ENCODE measurements around the gene ANO5. TPM values are rescaled to one million over a fixed set of nuclear protein-coding genes. Genes with fewer than 3 reads are reported as not detected.
"Not testable (repeated sequence)": the region's sequence is repeated elsewhere in the genome, so short reads cannot be mapped to it uniquely, and the experiment has no call there.

Gene ANO5
- total and polyA plus RNA-seq, 4 experiments from 2014 or later, result 0.09 TPM; not detected in 3

DNA sequence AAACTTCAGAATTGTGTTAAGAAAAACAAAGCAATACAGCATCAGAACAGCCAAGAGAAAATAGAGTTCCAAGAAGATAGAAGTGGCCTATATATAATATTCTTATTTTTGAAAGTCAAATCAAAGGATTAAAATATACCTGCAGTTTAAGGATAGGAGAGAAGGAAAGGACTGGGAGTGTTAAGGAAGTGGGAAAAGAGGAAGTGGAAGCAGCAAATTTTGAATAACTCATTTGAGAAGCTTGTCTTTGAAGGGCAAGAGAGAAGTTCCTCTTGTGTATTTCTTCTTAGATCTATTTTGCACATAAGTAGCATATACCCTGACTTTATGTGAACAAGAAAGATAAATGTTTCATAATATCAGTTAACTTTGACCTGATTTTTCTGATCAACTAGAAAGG is 82.7 kb downstream of the ANO5 start:
- H3K27me3 Mint-ChIP-seq, result no peaks in the 10 kb centered on the region
- DNase-seq, result no peak
- no peaks in the 10 kb centered on the region for H3K4me1 Mint-ChIP-seq
- intact Hi-C loops (cut with micrococcal nuclease), result no loop called here
- no peaks in the 10 kb centered on the region for H3K36me3 ChIP-seq (ENCODE audit: insufficient read depth, low read length)
- H3K9me3 ChIP-seq (ENCODE audit: control insufficient read depth in 1 of 2, low read length in 2 of 2), result no peaks in the 10 kb centered on the region
- H3K27ac ChIP-seq (ENCODE audit: low read depth, low read length), result no peak overlapping the region
- H3K36me3 Mint-ChIP-seq, result no peaks in the 10 kb centered on the region
- POLR2A ChIA-PET (ENCODE audit: partially characterized antibody), result no interaction called here
- no peaks in the 10 kb centered on the region for H3K4me1 ChIP-seq (ENCODE audit: insufficient read depth, low read length)
- CTCF ChIA-PET (ENCODE audit: partially characterized antibody), result no interaction called here
- no peak overlapping the region for H3K4me3 ChIP-seq (ENCODE audit: low read length in 2 of 2)
- no peak overlapping the region for H3K4me3 Mint-ChIP-seq
- no peak overlapping the region for H3K27ac Mint-ChIP-seq
- no peaks in the 10 kb centered on the region for H3K9me3 Mint-ChIP-seq
- H3K27me3 ChIP-seq (ENCODE audit: insufficient read depth, low read length), result no peaks in the 10 kb centered on the region

DNA sequence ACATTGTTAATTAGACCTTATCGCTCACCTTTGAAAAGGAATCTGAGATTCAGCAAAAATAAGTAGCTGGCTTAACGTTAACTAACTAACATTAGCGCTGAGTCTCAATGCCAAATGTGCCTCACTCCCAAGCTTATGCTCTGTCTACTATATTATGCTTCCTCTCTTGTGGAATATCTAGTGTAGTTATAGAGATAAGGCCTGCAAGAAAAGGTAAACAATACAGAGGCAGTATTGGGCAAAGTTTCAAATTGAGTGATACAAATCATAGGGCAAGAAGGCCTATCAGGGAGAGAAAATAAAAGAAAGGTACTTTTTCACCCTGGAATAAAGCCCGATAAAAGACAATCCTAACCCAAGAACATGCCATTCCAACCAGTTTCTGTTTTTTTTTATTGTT is 83.7 kb downstream of the ANO5 start:
- intact Hi-C loops (cut with micrococcal nuclease), result no loop called here

DNA sequence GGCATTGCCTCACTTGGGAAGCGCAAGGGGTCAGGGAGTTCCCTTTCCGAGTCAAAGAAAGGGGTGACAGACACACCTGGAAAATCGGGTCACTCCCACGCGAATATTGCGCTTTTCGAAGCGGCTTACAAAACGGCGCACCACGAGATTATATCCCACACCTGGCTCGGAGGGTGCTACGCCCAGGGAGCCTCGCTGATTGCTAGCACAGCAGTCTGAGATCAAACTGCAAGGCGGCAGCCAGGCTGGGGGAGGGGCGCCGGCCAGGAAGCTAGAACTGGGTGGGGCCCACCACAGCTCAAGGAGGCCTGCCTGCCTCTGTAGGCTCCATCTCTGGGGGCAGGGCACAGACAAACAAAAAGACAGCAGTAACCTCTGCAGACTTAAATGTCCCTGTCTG is 92.1 kb downstream of the ANO5 start:
- H3K36me3 ChIP-seq (ENCODE audit: insufficient read depth, low read length); H3K9me3 Mint-ChIP-seq; H3K36me3 Mint-ChIP-seq; DNase-seq; POLR2A ChIA-PET (ENCODE audit: partially characterized antibody); CTCF ChIA-PET (ENCODE audit: partially characterized antibody); H3K4me1 ChIP-seq (ENCODE audit: insufficient read depth, low read length); H3K9me3 ChIP-seq (ENCODE audit: control insufficient read depth in 1 of 2, low read length in 2 of 2); H3K4me3 Mint-ChIP-seq; intact Hi-C loops (cut with micrococcal nuclease); H3K27me3 Mint-ChIP-seq; H3K27ac ChIP-seq (ENCODE audit: low read depth, low read length); H3K4me1 Mint-ChIP-seq; H3K27me3 ChIP-seq (ENCODE audit: insufficient read depth, low read length); H3K27ac Mint-ChIP-seq; H3K4me3 ChIP-seq (ENCODE audit: low read length in 2 of 2): not testable (repeated sequence)

More for the DNA sequence above, 83.7 kb downstream of the ANO5 start:
- Mint-ChIP-seq H3K36me3 (no peaks in the 10 kb centered on the region), H3K4me1 (no peaks in the 10 kb centered on the region), H3K27ac (no peak overlapping the region), H3K4me3 (no peak overlapping the region), H3K27me3 (no peaks in the 10 kb centered on the region), H3K9me3 (no peaks in the 10 kb centered on the region)
- ChIA-PET CTCF (ENCODE audit: partially characterized antibody) (no interaction called here), POLR2A (ENCODE audit: partially characterized antibody) (no interaction called here)
- H3K27ac ChIP-seq (ENCODE audit: low read depth, low read length), result no peak overlapping the region
- no peaks in the 10 kb centered on the region for H3K36me3 ChIP-seq (ENCODE audit: insufficient read depth, low read length)
- no peaks in the 10 kb centered on the region for H3K4me1 ChIP-seq (ENCODE audit: insufficient read depth, low read length)
- H3K4me3 ChIP-seq (ENCODE audit: low read length in 2 of 2), result no peak overlapping the region
- H3K9me3 ChIP-seq (ENCODE audit: control insufficient read depth in 1 of 2, low read length in 2 of 2), result no peaks in the 10 kb centered on the region
- DNase-seq, result no peak
- H3K27me3 ChIP-seq (ENCODE audit: insufficient read depth, low read length), result no peaks in the 10 kb centered on the region

DNA sequence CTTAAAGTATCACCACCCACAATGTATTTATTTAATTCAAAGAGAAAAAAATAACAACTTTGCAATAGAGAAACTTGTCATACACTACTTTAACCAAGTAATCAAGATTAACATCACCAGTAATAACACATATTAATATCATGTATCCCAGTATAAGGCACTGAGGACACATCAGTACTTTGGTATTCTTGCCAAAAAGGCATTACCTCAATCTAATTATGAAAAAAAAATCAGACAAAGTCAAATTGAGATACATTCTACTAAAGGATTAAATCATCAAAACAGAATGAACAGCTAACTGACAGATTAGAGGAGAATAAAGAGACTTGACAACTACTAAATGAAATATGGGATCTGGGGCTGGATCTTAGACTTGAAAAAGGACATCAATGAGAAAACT is 109.5 kb downstream of the ANO5 start:
- peaks cover 0 to 4% of the 10 kb centered on the region in 2 donors for H3K27me3 Mint-ChIP-seq
- H3K27ac ChIP-seq (ENCODE audit: low read depth, low read length), result no peak overlapping the region
- ChIA-PET POLR2A (ENCODE audit: partially characterized antibody) (no interaction called here), CTCF (ENCODE audit: partially characterized antibody) (no interaction called here)
- H3K4me1 Mint-ChIP-seq, result no peaks in the 10 kb centered on the region
- H3K4me3 Mint-ChIP-seq, result no peak overlapping the region
- no peak overlapping the region for H3K27ac Mint-ChIP-seq
- intact Hi-C loops (cut with micrococcal nuclease), result no loop called here
- no peaks in the 10 kb centered on the region for H3K9me3 Mint-ChIP-seq
- no peaks in the 10 kb centered on the region for H3K36me3 ChIP-seq (ENCODE audit: insufficient read depth, low read length)
- H3K4me1 ChIP-seq (ENCODE audit: insufficient read depth, low read length), result no peaks in the 10 kb centered on the region
- no peak for DNase-seq
- H3K36me3 Mint-ChIP-seq, result no peaks in the 10 kb centered on the region
- H3K4me3 ChIP-seq (ENCODE audit: low read length in 2 of 2), result no peak overlapping the region
- H3K27me3 ChIP-seq (ENCODE audit: insufficient read depth, low read length), result no peaks in the 10 kb centered on the region
- no peaks in the 10 kb centered on the region for H3K9me3 ChIP-seq (ENCODE audit: control insufficient read depth in 1 of 2, low read length in 2 of 2)

DNA sequence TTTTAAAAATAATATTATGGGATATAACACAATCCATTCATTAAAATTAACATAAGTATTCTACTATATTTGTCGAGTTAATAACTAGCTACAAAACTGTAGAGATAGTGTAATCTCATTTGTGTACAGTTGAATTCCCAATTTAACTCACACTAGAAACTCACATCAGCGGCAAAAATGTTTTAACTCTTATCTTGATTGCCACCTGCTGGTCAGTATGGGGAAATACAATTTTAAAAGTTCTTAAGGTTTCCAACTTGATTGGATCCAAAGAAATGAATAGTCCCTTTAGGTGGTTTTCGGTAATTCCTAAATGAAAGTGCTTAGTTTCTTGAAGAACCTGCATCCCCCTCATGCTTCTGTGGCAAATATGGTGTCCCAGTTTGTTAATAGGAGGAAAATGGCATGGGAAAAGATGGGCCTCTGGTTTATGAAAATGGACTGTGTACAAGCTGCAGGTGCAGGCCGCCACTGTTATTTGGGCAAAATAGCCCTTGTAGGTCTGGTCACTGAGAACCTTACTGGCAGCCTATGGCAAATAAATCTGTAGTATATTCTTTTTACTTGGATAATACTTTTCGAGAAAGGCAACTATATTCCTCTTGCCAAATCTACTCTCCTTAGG is 111.6 kb downstream of the ANO5 start:
- Histone ChIP-seq H3K27ac (ENCODE audit: low read depth, low read length) (no peak overlapping the region), H3K4me1 (ENCODE audit: insufficient read depth, low read length) (no peaks in the 10 kb centered on the region), H3K27me3 (ENCODE audit: insufficient read depth, low read length) (no peaks in the 10 kb centered on the region), H3K36me3 (ENCODE audit: insufficient read depth, low read length) (no peaks in the 10 kb centered on the region), H3K9me3 (ENCODE audit: control insufficient read depth in 1 of 2, low read length in 2 of 2) (no peaks in the 10 kb centered on the region), H3K4me3 (ENCODE audit: low read length in 2 of 2) (no peak overlapping the region)
- Mint-ChIP-seq H3K27me3 (peaks cover 0 to 4% of the 10 kb centered on the region in 2 donors), H3K9me3 (no peaks in the 10 kb centered on the region), H3K36me3 (no peaks in the 10 kb centered on the region), H3K27ac (no peak overlapping the region), H3K4me1 (no peaks in the 10 kb centered on the region), H3K4me3 (no peak overlapping the region)
- intact Hi-C loops (cut with micrococcal nuclease), result no loop called here
- CTCF ChIA-PET (ENCODE audit: partially characterized antibody), result interaction anchor here (0.9 to 2.1 kb wide), 8 partner anchors 9 to 1657 kb away, joined by 3 to 6 read pairs (median 5); no protein-coding TSS in a partner anchor
- POLR2A ChIA-PET (ENCODE audit: partially characterized antibody), result no interaction called here
- DNase-seq, result peak in 3 of 5 donors; percentile 6 to 16 (median 13)

DNA sequence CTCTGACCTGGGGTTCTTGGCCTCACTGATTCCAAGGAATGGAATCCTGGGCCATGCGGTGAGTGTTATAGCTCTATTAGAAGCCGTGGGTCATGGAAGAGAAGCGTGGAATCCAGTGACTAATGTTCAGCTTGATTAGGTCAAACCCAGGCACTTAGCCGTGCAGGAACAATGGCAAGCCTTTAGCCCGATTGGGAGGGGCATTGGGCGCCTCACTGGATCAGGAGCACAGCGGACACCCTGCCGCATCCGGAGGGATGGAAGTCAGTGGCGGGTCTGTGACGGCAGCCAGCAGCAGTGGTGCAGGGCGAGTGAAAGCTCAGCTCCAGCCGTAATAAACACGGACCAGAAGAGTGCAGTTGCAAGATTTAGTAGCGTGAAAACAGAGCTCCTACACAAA is 124.8 kb downstream of the ANO5 start:
- Histone ChIP-seq H3K27me3 (ENCODE audit: insufficient read depth, low read length) (no peaks in the 10 kb centered on the region), H3K4me1 (ENCODE audit: insufficient read depth, low read length) (no peaks in the 10 kb centered on the region), H3K9me3 (ENCODE audit: control insufficient read depth in 1 of 2, low read length in 2 of 2) (no peaks in the 10 kb centered on the region), H3K36me3 (ENCODE audit: insufficient read depth, low read length) (no peaks in the 10 kb centered on the region), H3K4me3 (ENCODE audit: low read length in 2 of 2) (no peak overlapping the region), H3K27ac (ENCODE audit: low read depth, low read length) (no peak overlapping the region)
- intact Hi-C loops (cut with micrococcal nuclease), result no loop called here
- no peak overlapping the region for H3K27ac Mint-ChIP-seq
- peaks cover 0 to 4% (median 0%) of the 10 kb centered on the region in 8 donors for H3K9me3 Mint-ChIP-seq
- no peak overlapping the region for H3K4me3 Mint-ChIP-seq
- ChIA-PET POLR2A (ENCODE audit: partially characterized antibody) (no interaction called here), CTCF (ENCODE audit: partially characterized antibody) (interaction anchor here (1.2 to 1.3 kb wide), 2 partner anchors 9 to 13 kb away, joined by 3 to 6 read pairs; no protein-coding TSS in a partner anchor)
- DNase-seq, result no peak
- H3K4me1 Mint-ChIP-seq, result no peaks in the 10 kb centered on the region
- H3K36me3 Mint-ChIP-seq, result no peaks in the 10 kb centered on the region
- H3K27me3 Mint-ChIP-seq, result peaks cover 0 to 4% of the 10 kb centered on the region in 2 donors

DNA sequence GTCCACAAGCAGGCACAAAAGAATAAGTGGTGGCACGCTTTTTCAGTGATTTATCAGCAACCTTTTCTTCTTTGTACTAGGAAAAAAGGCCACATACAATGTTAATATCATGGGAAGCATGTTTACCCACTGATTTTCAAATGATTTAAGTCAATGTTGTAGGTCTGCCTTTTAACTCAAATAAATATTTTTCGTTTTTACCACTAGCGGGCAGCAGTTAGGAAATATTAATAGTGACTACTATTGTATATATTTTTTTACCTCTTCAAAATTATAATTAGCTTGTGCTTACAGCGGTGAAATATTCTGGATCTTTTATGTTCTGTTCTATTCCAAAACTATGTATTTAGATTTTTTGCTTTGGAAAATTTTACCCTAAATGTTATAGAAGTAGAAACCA is 138.9 kb downstream of the ANO5 start:
- Mint-ChIP-seq H3K4me1 (no peaks in the 10 kb centered on the region), H3K4me3 (no peak overlapping the region), H3K9me3 (no peaks in the 10 kb centered on the region), H3K36me3 (no peaks in the 10 kb centered on the region), H3K27ac (no peak overlapping the region), H3K27me3 (peaks cover 3 to 5% of the 10 kb centered on the region in 2 donors)
- ChIA-PET CTCF (ENCODE audit: partially characterized antibody) (interaction anchor here (0.6 to 1.0 kb wide), 2 partner anchors 16 to 459 kb away, joined by 4 read pairs; no protein-coding TSS in a partner anchor), POLR2A (ENCODE audit: partially characterized antibody) (no interaction called here)
- DNase-seq, result no peak
- H3K36me3 ChIP-seq (ENCODE audit: insufficient read depth, low read length), result no peaks in the 10 kb centered on the region
- H3K9me3 ChIP-seq (ENCODE audit: control insufficient read depth in 1 of 2, low read length in 2 of 2), result no peaks in the 10 kb centered on the region
- H3K4me1 ChIP-seq (ENCODE audit: insufficient read depth, low read length), result no peaks in the 10 kb centered on the region
- no peaks in the 10 kb centered on the region for H3K27me3 ChIP-seq (ENCODE audit: insufficient read depth, low read length)
- intact Hi-C loops (cut with micrococcal nuclease), result loop anchor here (10.0 kb wide), 1 partner anchor 293 kb away; the partner anchor contains the start of gene FANCF
- H3K27ac ChIP-seq (ENCODE audit: low read depth, low read length), result no peak overlapping the region
- H3K4me3 ChIP-seq (ENCODE audit: low read length in 2 of 2), result no peak overlapping the region

Data from CD4-positive, alpha-beta memory T cell (primary cell).